Gastroesophageal sphincter (tissue), 4 donors: Measurements from ENCODE around the gene NCOA5. TPM values are rescaled to one million over a fixed set of nuclear protein-coding genes. Genes with fewer than 3 reads are reported as not detected.

ENCODE experiments used
- ATAC-seq: fragments of 150-250 bp; one replicate; pipeline ENCODE4 v1.9.1; 2016; ENCODE audit warnings: mild to moderate bottlenecking, moderate library complexity
- H3K27ac ChIP-seq, 4 donors: fragments of 200-600 bp; sonication (generic) in 3 of 4; 1 replicate in 3 of 4; 2 replicates in 1 of 4; pipeline ENCODE4 v1.5.1; 2016 to 2019
- H3K27me3 ChIP-seq: fragments of 200-600 bp; sonication (generic); one replicate; pipeline ENCODE4 v1.5.1; 2019
- H3K36me3 ChIP-seq, 2 donors: fragments of 200-600 bp; sonication (generic); one replicate each; pipeline ENCODE4 v1.5.1; 2019; ENCODE audit warnings: control low read depth in 1 of 2
- H3K4me1 ChIP-seq, 3 donors: fragments of 200-600 bp; sonication (generic); 1 replicate in 2 of 3; 2 replicates in 1 of 3; pipeline ENCODE4 v1.5.1; 2016 to 2019; ENCODE audit warnings: control low read depth in 2 of 3
- H3K4me3 ChIP-seq, 2 donors: fragments of 200-600 bp; sonication (generic); one replicate each; pipeline ENCODE4 v1.5.1; 2019; ENCODE audit warnings: mild to moderate bottlenecking in 1 of 2, moderate library complexity in 1 of 2
- H3K9me3 ChIP-seq, 3 donors: fragments of 200-600 bp; sonication (generic); one replicate each; pipeline ENCODE4 v1.5.1; 2017 to 2019; ENCODE audit warnings: control low read depth in 2 of 3
- EP300 ChIP-seq: sonication (generic); formaldehyde crosslinking; IDR thresholded peaks from one replicate; pipeline ENCODE4 v1.6.1; 2017; ENCODE audit warnings: antibody characterized with exemption, mild to moderate bottlenecking
- POLR2A ChIP-seq, 2 donors: fragments of 450-650 bp; IDR thresholded peaks; one replicate each; pipeline ENCODE4 v1.6.1; 2017; ENCODE audit warnings: antibody characterized with exemption in 2 of 2, mild to moderate bottlenecking in 2 of 2, moderate library complexity in 1 of 2
- POLR2AphosphoS5 ChIP-seq: sonication (generic); formaldehyde crosslinking; IDR thresholded peaks from one replicate; pipeline ENCODE4 v1.6.1; 2017; ENCODE audit warnings: antibody characterized with exemption
- WGBS, 2 donors: methylation state at CpG; one replicate each; pipeline ENCODE4 v1.1.5; 2018; ENCODE audit warnings: low coverage in 1 of 2; 5-methylcytosine and 5-hydroxymethylcytosine counted together
- total RNA-seq, 4 donors: library from RNA; depleted of rRNA; stranded (reverse); fragments of >200 nt; gene quantifications; one replicate each; pipeline ENCODE4 v1.1.0, GENCODE V29; 2016
- TF ChIP-seq, protein P1 (sequence below), 4 experiments: fragments of 200-600 bp in 2 of 4; fragments of 450-650 bp in 2 of 4; sonication (generic) in 1 of 4; IDR thresholded peaks; one replicate each; pipeline ENCODE4 v1.5.1; 2017 to 2019; ENCODE audit warnings: antibody characterized with exemption in 4 of 4, mild to moderate bottlenecking in 2 of 4, moderate library complexity in 2 of 4

Gene NCOA5
- 10 to 100 TPM; 26.3 to 39.8 (median 30.8) TPM for total RNA-seq

DNA sequence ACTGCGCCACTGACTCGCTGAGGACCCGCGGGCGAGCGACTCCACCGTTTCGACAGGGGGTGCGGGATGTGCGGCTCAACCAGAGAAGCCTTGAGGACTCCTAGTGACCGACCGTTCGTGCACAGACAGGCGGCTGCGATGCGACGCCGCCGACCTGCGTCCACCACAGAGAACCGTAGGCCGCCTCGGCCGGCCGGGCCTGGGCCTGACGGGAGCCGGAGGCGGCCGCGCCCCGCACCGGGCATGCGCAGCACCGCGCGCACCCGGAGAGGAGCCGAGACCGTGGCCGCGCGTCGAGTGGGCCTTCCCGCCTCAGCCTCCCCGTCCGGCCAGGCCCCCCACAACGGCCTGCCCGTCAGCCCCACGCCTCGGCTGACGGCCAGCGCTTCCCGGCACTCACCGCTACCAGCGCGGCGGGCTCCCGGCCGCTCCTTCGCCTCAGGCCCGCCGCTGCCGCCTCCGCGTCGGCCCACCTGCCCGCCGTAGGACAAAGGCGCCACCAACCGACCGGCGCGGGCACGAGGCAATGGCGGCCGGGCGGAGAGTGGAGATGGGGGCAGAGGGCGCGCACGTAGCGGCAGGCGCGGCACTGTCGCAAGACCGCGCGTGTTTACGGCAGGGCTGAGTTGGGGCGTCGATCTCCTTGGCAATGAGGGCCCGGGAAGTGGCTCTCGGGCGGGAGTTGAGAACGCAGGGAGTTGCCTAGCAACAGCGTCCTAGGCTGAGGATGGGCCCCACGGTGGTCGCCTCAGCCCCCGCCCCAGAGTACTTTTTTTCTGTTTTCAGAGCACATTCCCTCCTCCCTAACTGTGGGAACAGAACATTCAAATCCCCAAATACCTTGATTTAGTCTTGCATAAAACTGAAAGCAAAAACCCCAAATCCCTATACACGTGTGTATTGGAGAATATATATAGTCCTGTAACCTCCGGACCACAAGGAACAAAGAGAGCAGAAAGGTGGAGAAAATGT lies at the start of gene NCOA5:
TSS of gene NCOA5 (minus strand) at position 546 of the 972 bp plus-strand sequence. CDS start 10,538 bp downstream, outside the sequence.
- peak; percentile 98 for ATAC-seq
- H3K4me3 ChIP-seq: peak within 1 kb of the TSS; percentile 46 to 70
- 0% methylated on average over 3 to 11 of the region's 100 CpGs for WGBS, 2 donors
- H3K9me3 ChIP-seq: no peaks in the 10 kb centered on the region
- H3K27ac ChIP-seq: peak within 1 kb of the TSS; percentile 85 to 99 (median 98)
- H3K36me3 ChIP-seq: no peaks in the 10 kb centered on the region
- TF ChIP-seq POLR2A (IDR thresholded peaks at IDR 0.05): peak; percentile 86 to 89
- TF ChIP-seq, protein P1, sequence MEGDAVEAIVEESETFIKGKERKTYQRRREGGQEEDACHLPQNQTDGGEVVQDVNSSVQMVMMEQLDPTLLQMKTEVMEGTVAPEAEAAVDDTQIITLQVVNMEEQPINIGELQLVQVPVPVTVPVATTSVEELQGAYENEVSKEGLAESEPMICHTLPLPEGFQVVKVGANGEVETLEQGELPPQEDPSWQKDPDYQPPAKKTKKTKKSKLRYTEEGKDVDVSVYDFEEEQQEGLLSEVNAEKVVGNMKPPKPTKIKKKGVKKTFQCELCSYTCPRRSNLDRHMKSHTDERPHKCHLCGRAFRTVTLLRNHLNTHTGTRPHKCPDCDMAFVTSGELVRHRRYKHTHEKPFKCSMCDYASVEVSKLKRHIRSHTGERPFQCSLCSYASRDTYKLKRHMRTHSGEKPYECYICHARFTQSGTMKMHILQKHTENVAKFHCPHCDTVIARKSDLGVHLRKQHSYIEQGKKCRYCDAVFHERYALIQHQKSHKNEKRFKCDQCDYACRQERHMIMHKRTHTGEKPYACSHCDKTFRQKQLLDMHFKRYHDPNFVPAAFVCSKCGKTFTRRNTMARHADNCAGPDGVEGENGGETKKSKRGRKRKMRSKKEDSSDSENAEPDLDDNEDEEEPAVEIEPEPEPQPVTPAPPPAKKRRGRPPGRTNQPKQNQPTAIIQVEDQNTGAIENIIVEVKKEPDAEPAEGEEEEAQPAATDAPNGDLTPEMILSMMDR (IDR thresholded peaks at IDR 0.05): peak in 3 of 4 experiments; percentile 34 to 60 (median 45)
- TF ChIP-seq EP300: no peak
- peak; percentile 92 for TF ChIP-seq POLR2AphosphoS5
- H3K4me1 ChIP-seq: peaks cover 11 to 50% (median 36%) of the 10 kb centered on the region in 3 donors
- H3K27me3 ChIP-seq: no peaks in the 10 kb centered on the region

- 20 to 33% methylated on average over 1 of the region's 8 CpGs for WGBS, 2 donors
- TF ChIP-seq EP300 (no peak), POLR2AphosphoS5 (no peak), POLR2A (IDR thresholded peaks at IDR 0.05) (no peak)
- TF ChIP-seq, protein P1 (IDR thresholded peaks at IDR 0.05): no peak
- no peak overlapping the region for H3K27ac ChIP-seq
- H3K36me3 ChIP-seq: no peaks in the 10 kb centered on the region
- no peaks in the 10 kb centered on the region for H3K9me3 ChIP-seq
- peaks cover 91% of the 10 kb centered on the region for H3K27me3 ChIP-seq
- no peak for ATAC-seq
- H3K4me1 ChIP-seq: no peaks in the 10 kb centered on the region
- H3K4me3 ChIP-seq: no peak overlapping the region
Observed at GRCh38 chr20:46139266-46139889, 49.6 kb upstream of the NCOA5 start.

DNA sequence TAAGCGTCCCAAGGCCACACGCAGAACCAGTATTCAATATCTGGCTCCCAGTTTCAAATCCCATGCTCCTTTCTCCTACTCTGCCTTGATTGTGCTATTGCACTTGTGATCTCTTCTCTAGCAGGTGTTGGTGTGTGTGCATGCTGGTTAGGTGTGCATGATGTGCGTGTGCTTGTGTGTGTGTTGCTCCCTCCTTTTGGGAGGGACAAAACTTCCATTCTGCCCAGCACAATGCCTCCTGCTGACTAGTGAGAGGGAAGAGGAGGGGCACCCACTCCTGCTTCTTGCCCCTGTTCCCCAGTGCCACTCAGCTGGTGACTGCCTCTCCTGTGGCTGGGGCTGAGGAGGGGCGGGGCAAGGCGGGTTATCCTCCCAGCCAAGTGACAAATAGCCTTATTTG lies 48.1 kb upstream of the NCOA5 start:
- TF ChIP-seq POLR2A (IDR thresholded peaks at IDR 0.05) (no peak), EP300 (no peak), POLR2AphosphoS5 (no peak)
- TF ChIP-seq, protein P1 (IDR thresholded peaks at IDR 0.05): no peak
- H3K4me3 ChIP-seq: no peak overlapping the region
- ATAC-seq: no peak
- H3K36me3 ChIP-seq: no peaks in the 10 kb centered on the region
- H3K4me1 ChIP-seq: peaks cover 0 to 3% (median 0%) of the 10 kb centered on the region in 3 donors
- 70% methylated on average over 3 of the region's 5 CpGs; no CpG with 5 or more reads in 1 of the 2 donors for WGBS, 2 donors
- peaks cover 97% of the 10 kb centered on the region for H3K27me3 ChIP-seq
- no peak overlapping the region for H3K27ac ChIP-seq
- no peaks in the 10 kb centered on the region for H3K9me3 ChIP-seq

- H3K27ac ChIP-seq: no peak overlapping the region
- no peak for ATAC-seq
- TF ChIP-seq, protein P1 (IDR thresholded peaks at IDR 0.05): no peak
- TF ChIP-seq POLR2AphosphoS5: no peak
- no peak for TF ChIP-seq POLR2A (IDR thresholded peaks at IDR 0.05)
- no peak for TF ChIP-seq EP300
- H3K4me3 ChIP-seq: no peak overlapping the region
- no peaks in the 10 kb centered on the region for H3K9me3 ChIP-seq
- H3K27me3 ChIP-seq: peaks cover 98% of the 10 kb centered on the region
- peaks cover 0 to 10% (median 0%) of the 10 kb centered on the region in 3 donors for H3K4me1 ChIP-seq
- H3K36me3 ChIP-seq: no peaks in the 10 kb centered on the region
- WGBS, 2 donors: 33 to 56% methylated on average over 6 to 9 of the region's 12 CpGs
Observed at GRCh38 chr20:46135856-46136633, 46.3 kb upstream of the NCOA5 start.
